Measurements from ENCODE around the gene SLC7A7.

SLC7A7 gene

GRCh38 chr14:22803687-22803974 lies 11.6 kb downstream of the SLC7A7 start:
- DNase-seq (ENCODE audit: low read depth): no peak
- no peak overlapping the region for H3K4me3 ChIP-seq (ENCODE audit: low read depth, low read length)
- no peak for TF ChIP-seq CTCF (IDR thresholded peaks at IDR 0.05; ENCODE audit: control insufficient read depth, extremely low read depth, insufficient read depth)

- no peak for DNase-seq (ENCODE audit: low read depth)
- H3K4me3 ChIP-seq (ENCODE audit: low read depth, low read length): no peak overlapping the region
- no peak for TF ChIP-seq CTCF (IDR thresholded peaks at IDR 0.05; ENCODE audit: control insufficient read depth, extremely low read depth, insufficient read depth)
These were observed 12.2 kb downstream of the SLC7A7 start for GRCh38 chr14:22802860-22803686.

GRCh38 chr14:22801716-22802115 lies 13.5 kb downstream of the SLC7A7 start:
- H3K4me3 ChIP-seq (ENCODE audit: low read depth, low read length): no peak overlapping the region
- no peak for TF ChIP-seq CTCF (IDR thresholded peaks at IDR 0.05; ENCODE audit: control insufficient read depth, extremely low read depth, insufficient read depth)
- DNase-seq (ENCODE audit: low read depth): no peak

GRCh38 chr14:22800346-22800745 lies 14.9 kb downstream of the SLC7A7 start:
- no peak for DNase-seq (ENCODE audit: low read depth)
- no peak overlapping the region for H3K4me3 ChIP-seq (ENCODE audit: low read depth, low read length)
- no peak for TF ChIP-seq CTCF (IDR thresholded peaks at IDR 0.05; ENCODE audit: control insufficient read depth, extremely low read depth, insufficient read depth)

DNA sequence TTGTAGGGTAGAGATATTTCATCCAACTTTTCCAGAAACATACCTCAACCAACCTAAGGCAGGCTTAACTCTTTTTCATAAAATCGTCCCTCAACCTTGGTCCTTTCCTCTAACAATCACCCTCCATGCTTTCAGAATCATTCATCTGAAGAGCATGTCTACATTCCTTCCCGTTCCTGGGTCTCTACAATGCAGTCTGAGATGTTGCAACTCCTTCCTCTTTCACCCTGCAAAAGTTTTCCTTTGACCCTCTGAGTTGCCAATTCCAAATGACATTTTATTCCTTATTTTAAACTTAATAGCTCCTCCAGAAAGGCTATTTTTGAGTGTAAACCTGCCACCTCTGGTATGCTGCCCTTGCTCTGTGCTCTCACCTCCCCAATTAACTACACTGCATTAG lies 16.7 kb downstream of the SLC7A7 start:
- DNase-seq (ENCODE audit: low read depth): no peak
- no peak overlapping the region for H3K4me3 ChIP-seq (ENCODE audit: low read depth, low read length)
- no peak for TF ChIP-seq CTCF (IDR thresholded peaks at IDR 0.05; ENCODE audit: control insufficient read depth, extremely low read depth, insufficient read depth)

DNA sequence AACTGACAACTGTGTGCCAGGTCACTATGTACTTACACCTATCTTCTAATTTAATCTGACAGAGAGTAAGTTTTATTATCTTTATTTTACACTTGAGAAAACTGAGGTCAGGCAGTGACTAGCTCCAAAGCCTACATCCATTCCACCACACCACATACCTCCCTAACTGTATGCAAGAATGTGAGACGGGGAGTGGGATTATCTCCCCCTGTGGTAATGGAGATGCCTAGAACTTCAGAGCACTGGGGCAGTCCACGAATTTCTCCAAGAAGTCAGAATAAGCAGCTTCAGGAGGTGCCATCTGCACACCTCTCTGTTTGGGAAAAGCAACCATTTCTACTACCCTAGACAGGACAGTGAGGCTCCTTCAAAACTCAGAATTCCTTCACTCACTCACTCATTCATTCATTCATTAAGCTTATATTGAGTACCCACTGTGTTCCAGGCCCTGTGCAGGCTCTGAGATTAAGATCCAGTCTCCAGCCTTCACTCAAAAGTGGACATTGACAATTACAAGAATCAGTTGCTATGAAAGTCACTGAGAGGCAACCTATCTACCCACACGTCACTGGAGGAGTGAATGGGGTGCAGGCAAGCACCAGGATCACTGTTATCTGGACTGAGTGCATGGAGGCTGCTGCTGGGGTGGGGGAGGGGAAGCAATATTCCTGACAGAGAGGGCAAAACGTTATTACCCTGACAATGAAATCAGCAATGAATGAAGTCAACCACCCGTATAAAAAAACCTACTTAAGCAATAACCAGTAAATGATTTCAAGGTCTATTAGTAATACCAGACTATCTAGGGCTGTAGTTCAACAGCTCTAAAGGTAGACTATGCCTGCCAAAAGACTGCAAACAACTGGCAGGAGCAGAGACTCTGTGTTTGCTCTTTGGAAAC lies 18.0 kb downstream of the SLC7A7 start:
- TF ChIP-seq CTCF (IDR thresholded peaks at IDR 0.05; ENCODE audit: control insufficient read depth, extremely low read depth, insufficient read depth): no peak
- no peak overlapping the region for H3K4me3 ChIP-seq (ENCODE audit: low read depth, low read length)
- DNase-seq (ENCODE audit: low read depth): peak; percentile 35
